HCT116 (cell line): ENCODE data around the gene TRIOBP. TPM values are rescaled to one million over a fixed set of nuclear protein-coding genes. Genes with fewer than 3 reads are reported as not detected.

Experiments
- ATAC-seq: fragments of 200-7000 bp; cut with Tn5 transposase; 2 replicates; pipeline ENCODE4 v1.9.1; 2020; ENCODE audit warnings: mild to moderate bottlenecking, moderate library complexity
- BruUV-seq: library from RNA; stranded (reverse); fragments of 400-500 nt; replicated peaks from 2 replicates; lab custom pipeline; 2021; lab: Mats Ljungman, UMichigan
- CTCF ChIA-PET: fragments of 300-600 bp; sonication (Branson Sonifier 250); formaldehyde crosslinking; loops from one replicate; lab custom pipeline; 2021; ENCODE audit warnings: antibody characterized with exemption; lab: Charles Lee
- POLR2A ChIA-PET: fragments of 300-600, 350-600 bp; sonication (Branson Sonifier 250); formaldehyde crosslinking; loops from one replicate; lab custom pipeline; 2021; ENCODE audit warnings: antibody characterized with exemption; lab: Charles Lee
- RAD21 ChIA-PET, 2 experiments: fragments of 300-600 bp; sonication (Branson Sonifier 250); formaldehyde crosslinking; loops; one replicate each; lab custom pipeline; 2023; ENCODE audit warnings: low total read pairs in 2 of 2; ENCODE audit not compliant: uncharacterized antibody in 2 of 2, unreplicated experiment in 2 of 2, low non-redundant PET in 1 of 2; lab: Charles Lee
- DNase-seq: peaks from one replicate; pipeline ENCODE4 v3.0.0-alpha.2; 2010; ENCODE audit warnings: low read depth, low spot score
- H2AFZ ChIP-seq: fragments of 200-600 bp; shearing (Covaris generic), sonication (generic); 2 replicates; pipeline ENCODE4 v1.6.1; 2017; ENCODE audit warnings: low read depth, mixed run types, mixed read lengths, antibody characterized with exemption, low read length; ENCODE audit not compliant: poor library complexity, severe bottlenecking
- H3K27ac ChIP-seq: 2 replicates; pipeline ENCODE4 v1.5.1; 2012; ENCODE audit warnings: low read depth, low read length
- H3K27me3 ChIP-seq: fragments of 200-600 bp; sonication (generic); 2 replicates; pipeline ENCODE4 v1.6.1; 2016; ENCODE audit warnings: mixed run types, low read length, mixed read lengths; ENCODE audit not compliant: insufficient read depth
- H3K36me3 ChIP-seq, 2 experiments: fragments of 200-500 bp in 1 of 2; fragments of 200-600 bp in 1 of 2; sonication (Bioruptor generic) in 1 of 2; sonication (generic) in 1 of 2; 2 replicates each; pipeline versions ENCODE4 v1.5.1 to v1.6.1; 2014 to 2016; ENCODE audit warnings: low read length in 2 of 2, inconsistent platforms in 1 of 2, mixed read lengths in 1 of 2, mixed run types in 1 of 2; ENCODE audit not compliant: insufficient read depth in 2 of 2, control insufficient read depth in 1 of 2
- H3K4me1 ChIP-seq, 2 experiments: fragments of 200-600 bp in 1 of 2; sonication (generic) in 1 of 2; 2 replicates each; pipeline versions ENCODE4 v1.5.1 to v1.6.1; 2012 to 2017; ENCODE audit warnings: low read length in 2 of 2, inconsistent platforms in 1 of 2, mild to moderate bottlenecking in 1 of 2, mixed read lengths in 1 of 2, mixed run types in 1 of 2, moderate library complexity in 1 of 2; ENCODE audit not compliant: insufficient read depth in 2 of 2, control insufficient read depth in 1 of 2
- H3K4me2 ChIP-seq: fragments of 200-600 bp; sonication (generic); 2 replicates; pipeline ENCODE4 v1.6.1; 2017; ENCODE audit warnings: mixed run types, low read length, mixed read lengths
- H3K4me3 ChIP-seq, 2 experiments: fragments of 200-600 bp in 1 of 2; sonication (generic) in 1 of 2; replicated peaks in 1 of 2; 2 replicates each; pipeline ENCODE4 v1.5.1; 2011 to 2016; ENCODE audit warnings: low read length in 2 of 2, control low read depth in 1 of 2, low read depth in 1 of 2, mild to moderate bottlenecking in 1 of 2, mixed read lengths in 1 of 2, mixed run types in 1 of 2
- H3K79me2 ChIP-seq: fragments of 200-600 bp; sonication (generic); 2 replicates; pipeline ENCODE4 v1.6.1; 2017; ENCODE audit warnings: mild to moderate bottlenecking, mixed run types, low read length, moderate library complexity, mixed read lengths; ENCODE audit not compliant: insufficient read depth
- H3K9ac ChIP-seq: fragments of 200-600 bp; sonication (generic); 2 replicates; pipeline ENCODE4 v1.6.1; 2016; ENCODE audit warnings: low read length, mixed read lengths
- H3K9me2 ChIP-seq: fragments of 200-600 bp; sonication (generic), shearing (Covaris generic); 2 replicates; pipeline ENCODE4 v1.6.1; 2017; ENCODE audit warnings: mixed run types, mild to moderate bottlenecking, moderate library complexity; ENCODE audit not compliant: insufficient read depth
- H3K9me3 ChIP-seq, 2 experiments: fragments of 200-500 bp in 1 of 2; fragments of 200-600 bp in 1 of 2; sonication (Bioruptor generic) in 1 of 2; sonication (generic) in 1 of 2; 2 replicates each; pipeline ENCODE4 v1.6.1; 2014 to 2017; ENCODE audit warnings: low read length in 2 of 2, mixed read lengths in 2 of 2, inconsistent platforms in 1 of 2, low read depth in 1 of 2, mild to moderate bottlenecking in 1 of 2, mixed run types in 1 of 2, moderate library complexity in 1 of 2; ENCODE audit not compliant: control insufficient read depth in 1 of 2, insufficient read depth in 1 of 2
- H4K20me1 ChIP-seq: fragments of 200-600 bp; sonication (generic), shearing (Covaris generic); 2 replicates; pipeline ENCODE4 v1.6.1; 2017; ENCODE audit warnings: mixed run types, mild to moderate bottlenecking, moderate library complexity; ENCODE audit not compliant: insufficient read depth
- CBX3 ChIP-seq: IDR thresholded peaks from 2 replicates; pipeline ENCODE4 v1.6.1; 2012; ENCODE audit warnings: low read depth
- CTCF ChIP-seq, 3 experiments: fragments of 200-600 bp in 1 of 3; sonication (generic) in 1 of 3; IDR thresholded peaks in 2 of 3; conservative IDR thresholded peaks in 1 of 3; 2 replicates each; pipeline ENCODE4 v1.5.1; 2012 to 2017; ENCODE audit warnings: low read depth in 2 of 3, low read length in 2 of 3, antibody characterized with exemption in 1 of 3, borderline replicate concordance in 1 of 3, control low read depth in 1 of 3, mild to moderate bottlenecking in 1 of 3, mixed read lengths in 1 of 3, mixed run types in 1 of 3, moderate library complexity in 1 of 3; ENCODE audit not compliant: insufficient read depth in 1 of 3
- POLR2A ChIP-seq: IDR thresholded peaks from 2 replicates; pipeline ENCODE4 v1.7.0; 2011; ENCODE audit warnings: borderline replicate concordance; ENCODE audit not compliant: insufficient read depth, insufficient read length; ENCODE audit errors: extremely low read depth
- POLR2AphosphoS5 ChIP-seq: IDR thresholded peaks from 2 replicates; pipeline ENCODE4 v1.6.1; 2011; ENCODE audit warnings: mild to moderate bottlenecking, low read depth, low read length, moderate library complexity
- SIN3A ChIP-seq: IDR thresholded peaks from 2 replicates; pipeline ENCODE4 v1.6.1; 2012; ENCODE audit warnings: low read depth
- SP1 ChIP-seq: IDR thresholded peaks from 2 replicates; pipeline ENCODE4 v1.6.1; 2012; ENCODE audit warnings: low read depth
- SRF ChIP-seq: IDR thresholded peaks from 2 replicates; pipeline ENCODE4 v1.6.1; 2012; ENCODE audit warnings: low read depth
- TCF7L2 ChIP-seq: IDR thresholded peaks from 2 replicates; pipeline ENCODE4 v1.7.0; 2011; ENCODE audit warnings: borderline replicate concordance, inconsistent platforms; ENCODE audit not compliant: insufficient read depth, insufficient read length; ENCODE audit errors: extremely low read depth
- ZBTB33 ChIP-seq: IDR thresholded peaks from 2 replicates; pipeline ENCODE4 v1.6.1; 2011; ENCODE audit warnings: mild to moderate bottlenecking, low read length, moderate library complexity; ENCODE audit not compliant: insufficient replicate concordance; ENCODE audit errors: extremely low read depth
- intact Hi-C: fragments of 100-400 bp; cut with micrococcal nuclease; formaldehyde crosslinking; loops from 2 replicates; pipeline ENCODE4 v1.10.0; 2022
- total RNA-seq: library from RNA; stranded (reverse); gene quantifications from one replicate; pipeline ENCODE4 v1.2.1, GENCODE V29; 2021; ENCODE audit not compliant: unreplicated experiment
- TF ChIP-seq, protein P1 (sequence below): IDR thresholded peaks from 2 replicates; pipeline ENCODE4 v1.6.1; 2012
- TF ChIP-seq, protein P2 (sequence below): IDR thresholded peaks from 2 replicates; pipeline ENCODE4 v1.6.1; 2012; ENCODE audit warnings: low read depth

Gene TRIOBP
- total RNA-seq, 1 experiment from 2014 or later, result 244 TPM

DNA sequence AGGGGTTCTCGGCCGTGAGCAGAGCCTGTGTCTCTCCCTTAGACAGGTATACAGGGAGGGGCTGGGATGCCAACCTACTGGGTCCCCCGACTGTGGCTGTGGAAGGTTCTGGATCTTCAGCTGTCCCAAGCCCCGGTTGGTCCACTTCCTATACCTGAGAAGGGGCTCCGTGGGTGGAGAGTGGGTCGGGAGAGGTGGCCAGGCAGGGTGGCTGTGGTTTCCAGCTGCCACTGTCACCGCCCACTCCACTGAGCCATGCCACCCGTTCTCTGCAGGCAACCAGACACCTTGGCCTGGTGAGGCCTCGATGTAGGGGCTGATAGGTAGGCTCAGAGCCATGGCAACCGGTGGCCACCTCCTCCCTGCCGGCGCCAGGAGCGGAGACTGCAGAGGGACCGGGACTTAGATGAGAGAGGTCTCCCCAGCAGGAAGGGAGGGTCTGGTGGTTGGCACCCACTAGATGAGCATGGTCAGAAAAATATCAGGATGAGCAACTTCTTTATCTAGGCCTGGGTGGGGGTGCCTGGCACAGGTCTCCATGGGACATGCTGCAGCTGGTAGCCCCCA, 53.8 kb downstream of the TRIOBP start:
- CTCF ChIA-PET, result interaction anchor here (0.6 to 1.4 kb wide), 4 partner anchors 18 to 159 kb away, joined by 3 to 6 read pairs (median 3); no protein-coding TSS in a partner anchor
- peak overlapping the region; percentile 100 for H3K4me2 ChIP-seq
- peak overlapping the region; percentile 98 for H3K27ac ChIP-seq
- no peaks in the 10 kb centered on the region for H3K9me3 ChIP-seq
- intact Hi-C loops, result no loop called here
- no peaks in the 10 kb centered on the region for H4K20me1 ChIP-seq
- DNase-seq, result no peak
- peaks cover 85% of the 10 kb centered on the region for H3K79me2 ChIP-seq
- POLR2A ChIA-PET, result interaction anchor here (1.3 to 6.7 kb wide), 7 partner anchors 9 to 142 kb away, joined by 4 to 63 read pairs (median 6); partner anchors contain the start of genes GCAT, GGA1 and PDXP
- H3K4me3 ChIP-seq, result peak overlapping the region; percentile 94 to 98
- no TSS peak for BruUV-seq
- H3K4me1 ChIP-seq, result peaks cover 68 to 86% of the 10 kb centered on the region in 2 experiments
- H3K9ac ChIP-seq, result peak overlapping the region; percentile 99
- H3K36me3 ChIP-seq, result peaks cover 10 to 23% of the 10 kb centered on the region in 2 experiments; a peak in 3 of 4 replicates
- ATAC-seq, result peak; percentile 38
- RAD21 ChIA-PET, result no interaction called here
- no peaks in the 10 kb centered on the region for H3K9me2 ChIP-seq
- TF ChIP-seq ZBTB33, result no peak
- TF ChIP-seq POLR2AphosphoS5, result peak; percentile 56
- TF ChIP-seq SP1, result no peak
- no peak for TF ChIP-seq CBX3
- peak; percentile 69 for TF ChIP-seq POLR2A
- no peak for TF ChIP-seq TCF7L2
- TF ChIP-seq SRF, result no peak
- TF ChIP-seq CTCF (IDR thresholded peaks at IDR 0.05 in 2 of 3, conservative IDR thresholded peaks at IDR 0.05 in 1 of 3; ENCODE audit: borderline replicate concordance in 1 of 3, insufficient read depth in 1 of 3, low read depth in 2 of 3, low read length in 2 of 3), result no peak
- TF ChIP-seq, protein P1, sequence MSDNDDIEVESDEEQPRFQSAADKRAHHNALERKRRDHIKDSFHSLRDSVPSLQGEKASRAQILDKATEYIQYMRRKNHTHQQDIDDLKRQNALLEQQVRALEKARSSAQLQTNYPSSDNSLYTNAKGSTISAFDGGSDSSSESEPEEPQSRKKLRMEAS, result no peak
- no peak for TF ChIP-seq SIN3A
- TF ChIP-seq, protein P2, sequence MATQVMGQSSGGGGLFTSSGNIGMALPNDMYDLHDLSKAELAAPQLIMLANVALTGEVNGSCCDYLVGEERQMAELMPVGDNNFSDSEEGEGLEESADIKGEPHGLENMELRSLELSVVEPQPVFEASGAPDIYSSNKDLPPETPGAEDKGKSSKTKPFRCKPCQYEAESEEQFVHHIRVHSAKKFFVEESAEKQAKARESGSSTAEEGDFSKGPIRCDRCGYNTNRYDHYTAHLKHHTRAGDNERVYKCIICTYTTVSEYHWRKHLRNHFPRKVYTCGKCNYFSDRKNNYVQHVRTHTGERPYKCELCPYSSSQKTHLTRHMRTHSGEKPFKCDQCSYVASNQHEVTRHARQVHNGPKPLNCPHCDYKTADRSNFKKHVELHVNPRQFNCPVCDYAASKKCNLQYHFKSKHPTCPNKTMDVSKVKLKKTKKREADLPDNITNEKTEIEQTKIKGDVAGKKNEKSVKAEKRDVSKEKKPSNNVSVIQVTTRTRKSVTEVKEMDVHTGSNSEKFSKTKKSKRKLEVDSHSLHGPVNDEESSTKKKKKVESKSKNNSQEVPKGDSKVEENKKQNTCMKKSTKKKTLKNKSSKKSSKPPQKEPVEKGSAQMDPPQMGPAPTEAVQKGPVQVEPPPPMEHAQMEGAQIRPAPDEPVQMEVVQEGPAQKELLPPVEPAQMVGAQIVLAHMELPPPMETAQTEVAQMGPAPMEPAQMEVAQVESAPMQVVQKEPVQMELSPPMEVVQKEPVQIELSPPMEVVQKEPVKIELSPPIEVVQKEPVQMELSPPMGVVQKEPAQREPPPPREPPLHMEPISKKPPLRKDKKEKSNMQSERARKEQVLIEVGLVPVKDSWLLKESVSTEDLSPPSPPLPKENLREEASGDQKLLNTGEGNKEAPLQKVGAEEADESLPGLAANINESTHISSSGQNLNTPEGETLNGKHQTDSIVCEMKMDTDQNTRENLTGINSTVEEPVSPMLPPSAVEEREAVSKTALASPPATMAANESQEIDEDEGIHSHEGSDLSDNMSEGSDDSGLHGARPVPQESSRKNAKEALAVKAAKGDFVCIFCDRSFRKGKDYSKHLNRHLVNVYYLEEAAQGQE, result no peak
- no peaks in the 10 kb centered on the region for H3K27me3 ChIP-seq
- no peak overlapping the region for H2AFZ ChIP-seq
